ENCODE results near the gene ARL8A. TPM values are rescaled to one million over a fixed set of nuclear protein-coding genes. Genes with fewer than 3 reads are reported as not detected.
"Not testable (repeated sequence)": the region's sequence is repeated elsewhere in the genome, so short reads cannot be mapped to it uniquely, and the experiment has no call there.

Gene ARL8A
- 64.6 TPM for total RNA-seq
- long read RNA-seq, transcript ARL8A-201 (7 exons, 1,793 nt), result major isoform, 23 of 26 reads
- long read RNA-seq, partial matches to known transcripts, result 1 of 26 reads
- long read RNA-seq, other reads (novel, unspliced or antisense), result 2 of 26 reads

- intact Hi-C loops (cut with DNase I), result no loop called here
- DNase-seq (ENCODE audit: missing footprints), result peak; percentile 91
- ATAC-seq, result peak; percentile 80
These were observed at the start of gene ARL8A for GRCh38 chr1:202144402-202145067. Gene ARL8A (minus strand): TSS chr1:202144737. CDS start chr1:202144572, 165 bp downstream.

DNA sequence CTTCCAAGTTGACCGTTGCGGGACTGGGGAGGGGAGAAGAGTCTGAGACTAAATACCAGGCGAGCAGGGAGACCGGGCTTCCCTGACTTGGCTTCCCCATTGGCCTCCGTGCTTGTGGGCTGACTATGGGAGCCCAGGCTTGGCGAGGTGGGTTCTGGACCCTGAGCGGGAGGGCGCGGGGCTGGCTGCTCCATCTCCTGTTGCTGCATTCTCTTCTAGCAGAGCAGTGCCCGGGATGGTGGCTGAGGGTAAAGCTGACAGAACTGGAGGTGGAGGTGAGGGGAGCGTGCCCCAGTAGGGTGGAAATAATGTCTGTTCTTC, 49.8 kb upstream of the ARL8A start:
- no peak for ATAC-seq
- no peak for DNase-seq (ENCODE audit: missing footprints)

DNA sequence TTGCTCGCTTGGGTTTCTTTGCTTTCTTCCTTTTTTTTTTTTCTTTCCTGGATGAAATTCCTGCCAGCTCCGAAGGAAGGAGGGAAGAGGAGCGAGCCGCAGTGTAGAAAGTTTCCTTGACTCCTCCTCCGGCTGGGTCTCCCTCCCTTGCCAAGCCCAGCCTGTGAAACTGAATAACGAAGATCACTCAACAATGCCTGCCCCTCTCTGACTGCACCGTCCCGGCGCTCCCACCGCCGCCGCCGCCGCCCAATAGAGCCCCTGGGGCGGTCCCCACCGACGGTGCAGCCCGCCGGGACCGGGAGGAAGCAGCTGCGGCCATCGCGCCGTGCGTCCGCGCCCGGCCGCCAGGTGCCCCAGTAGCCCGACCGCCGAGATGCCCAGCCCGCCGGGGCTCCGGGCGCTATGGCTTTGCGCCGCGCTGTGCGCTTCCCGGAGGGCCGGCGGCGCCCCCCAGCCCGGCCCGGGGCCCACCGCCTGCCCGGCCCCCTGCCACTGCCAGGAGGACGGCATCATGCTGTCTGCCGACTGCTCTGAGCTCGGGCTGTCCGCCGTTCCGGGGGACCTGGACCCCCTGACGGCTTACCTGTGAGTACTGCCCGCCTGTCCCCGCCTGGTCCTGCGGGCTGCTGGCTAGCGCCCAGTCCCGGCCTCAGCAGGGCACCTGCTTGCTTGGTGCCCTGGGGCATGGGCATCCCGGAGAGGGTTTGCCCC, 49.2 kb upstream of the ARL8A start, which contains the start of gene LGR6:
LGR6 (plus strand) TSS at position 186 of the 714 bp plus-strand sequence; CDS start at position 377, 191 bp downstream.
- ATAC-seq, result peak; percentile 11
- intact Hi-C loops (cut with DNase I), result loop anchor here (1.0 kb wide), 1 partner anchor 122 kb away; no protein-coding TSS in a partner anchor
- no peak for DNase-seq (ENCODE audit: missing footprints)

More for the DNA sequence above, 49.8 kb upstream of the ARL8A start:
- intact Hi-C loops (cut with DNase I), result no loop called here

DNA sequence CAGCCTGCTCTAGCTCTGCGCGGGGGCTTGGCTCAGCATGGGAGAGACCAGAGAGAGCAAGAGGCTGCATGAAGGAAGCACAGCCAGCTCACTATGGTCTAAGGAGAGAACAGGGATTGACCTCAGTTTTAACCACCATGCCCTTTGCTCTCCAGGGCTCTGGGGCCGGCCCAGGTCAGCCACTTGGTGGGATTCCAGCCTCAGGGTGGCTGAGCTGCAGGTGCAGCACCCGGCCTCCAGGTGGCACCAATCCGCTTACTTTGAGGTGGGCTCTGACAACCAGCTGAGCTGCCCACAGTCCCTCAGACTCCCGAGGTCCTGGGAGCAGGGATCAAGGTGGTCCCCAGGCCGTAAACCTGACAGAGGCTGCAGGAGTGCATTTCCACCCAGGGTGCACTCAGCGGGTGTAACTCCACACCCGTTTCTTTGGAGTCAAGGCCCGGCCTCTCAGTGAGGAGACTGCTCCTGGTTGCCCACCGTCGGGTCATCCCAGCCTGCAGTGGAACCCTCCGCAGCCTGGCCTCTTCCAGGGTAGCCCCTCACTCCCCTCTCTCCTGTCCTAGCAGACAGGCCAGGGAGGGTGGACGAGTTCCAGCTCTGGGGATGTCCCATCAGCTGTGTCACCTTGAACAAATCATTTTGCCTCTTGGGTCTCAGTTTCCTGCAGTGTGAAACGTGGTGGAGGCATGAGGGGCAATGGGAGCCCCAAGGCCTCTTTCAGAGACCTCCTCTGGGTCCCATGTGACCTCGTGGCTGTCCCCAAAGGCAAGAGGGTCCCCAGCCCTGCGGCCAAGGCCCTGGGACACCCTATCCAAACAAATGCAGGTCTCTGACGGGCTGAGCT, 48.5 kb upstream of the ARL8A start:
- no peak for DNase-seq (ENCODE audit: missing footprints)
- peak; percentile 73 for ATAC-seq
- intact Hi-C loops (cut with DNase I), result loop anchor here (1.0 kb wide), 1 partner anchor 122 kb away; no protein-coding TSS in a partner anchor

GRCh38 chr1:202191391-202191790, 46.9 kb upstream of the ARL8A start:
- DNase-seq (ENCODE audit: missing footprints); intact Hi-C loops (cut with DNase I); ATAC-seq: not testable (repeated sequence)

DNA sequence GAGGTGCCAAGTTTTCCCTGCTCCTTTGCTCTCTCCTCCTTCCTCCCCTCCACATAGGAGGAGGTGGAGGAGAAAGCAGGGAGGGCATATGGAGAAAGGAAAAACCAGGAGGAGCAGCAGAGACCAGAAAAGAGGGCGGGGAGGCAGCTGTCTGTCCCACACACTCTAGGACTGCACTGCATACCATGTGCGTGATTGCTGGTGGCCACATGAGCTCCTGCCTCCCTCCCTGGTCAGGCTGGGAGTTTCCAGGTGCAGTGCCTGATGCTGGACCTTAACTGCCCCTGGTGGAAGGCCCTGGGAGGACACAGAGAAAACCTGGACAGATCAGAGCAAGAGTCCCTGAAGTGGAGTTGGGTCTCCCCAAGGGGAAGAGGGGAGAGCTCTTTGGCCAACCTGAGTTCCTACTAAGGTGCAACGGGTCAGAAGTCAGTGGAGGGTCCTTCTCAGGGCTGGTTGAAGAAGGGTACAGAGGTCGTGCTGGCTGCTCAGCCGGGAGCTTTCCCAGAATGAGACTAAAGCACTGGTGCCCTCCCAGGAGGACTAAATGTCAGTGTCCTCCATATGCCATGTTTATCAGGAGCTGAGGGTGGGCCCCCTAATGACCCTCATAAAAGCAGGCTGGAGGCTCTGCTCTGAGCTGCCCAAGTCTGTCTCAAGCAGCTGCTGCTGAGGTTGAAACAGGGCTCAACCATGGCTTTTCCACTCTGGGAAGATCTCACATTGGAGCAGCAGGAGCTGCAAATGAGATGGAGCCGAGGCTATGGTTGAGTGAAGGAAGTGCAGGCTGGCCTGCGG, 45.6 kb upstream of the ARL8A start:
- DNase-seq (ENCODE audit: missing footprints), result no peak
- no peak for ATAC-seq
- intact Hi-C loops (cut with DNase I), result loop anchor here (2.0 kb wide), 1 partner anchor 529 kb away; no protein-coding TSS in a partner anchor

DNA sequence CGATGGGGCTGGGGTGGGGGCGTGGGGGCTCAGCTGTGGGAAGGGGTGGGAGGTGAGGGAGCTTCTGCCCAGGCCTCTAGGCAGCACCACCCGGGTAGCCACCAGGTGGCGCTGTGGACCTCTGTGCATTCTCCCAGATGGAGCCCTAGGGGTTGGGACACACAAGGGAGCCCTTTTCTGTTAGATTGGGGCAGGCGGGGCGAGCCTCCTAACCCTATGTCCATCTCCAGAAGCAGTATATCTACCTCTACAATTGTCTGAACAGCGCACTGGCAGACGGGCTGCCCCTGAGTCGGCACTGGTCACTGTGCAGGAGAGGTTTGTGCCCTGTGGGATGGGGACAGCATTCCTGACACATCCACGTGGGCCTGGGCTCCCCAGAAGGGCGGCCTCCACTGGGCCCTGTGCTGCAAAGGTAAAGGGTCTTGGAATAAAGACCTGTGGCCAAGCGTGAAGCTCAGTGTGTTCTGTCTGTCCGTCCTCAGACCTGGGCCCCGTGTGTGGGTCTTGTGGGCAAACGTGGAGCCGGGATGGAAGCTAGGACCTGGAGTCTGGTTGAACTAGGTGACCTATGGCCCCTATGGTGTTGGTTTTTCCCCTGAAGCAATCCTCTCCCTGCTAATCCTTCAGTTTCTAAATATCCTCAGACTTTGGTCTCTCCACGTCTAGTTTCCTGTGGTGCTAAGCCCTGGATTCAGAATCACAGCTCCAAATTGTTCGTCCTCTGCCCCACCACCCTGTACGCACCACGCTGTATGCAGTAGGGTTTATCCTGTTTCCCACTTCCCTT, 44.7 kb upstream of the ARL8A start:
- intact Hi-C loops (cut with DNase I), result loop anchor here (2.0 kb wide), 1 partner anchor 530 kb away; no protein-coding TSS in a partner anchor
- DNase-seq (ENCODE audit: missing footprints), result peak; percentile 85
- ATAC-seq, result peak; percentile 45

- intact Hi-C loops (cut with DNase I), result loop anchor here (2.0 kb wide), 1 partner anchor 531 kb away; no protein-coding TSS in a partner anchor
These were observed 43.3 kb upstream of the ARL8A start for GRCh38 chr1:202187697-202188407.

DNA sequence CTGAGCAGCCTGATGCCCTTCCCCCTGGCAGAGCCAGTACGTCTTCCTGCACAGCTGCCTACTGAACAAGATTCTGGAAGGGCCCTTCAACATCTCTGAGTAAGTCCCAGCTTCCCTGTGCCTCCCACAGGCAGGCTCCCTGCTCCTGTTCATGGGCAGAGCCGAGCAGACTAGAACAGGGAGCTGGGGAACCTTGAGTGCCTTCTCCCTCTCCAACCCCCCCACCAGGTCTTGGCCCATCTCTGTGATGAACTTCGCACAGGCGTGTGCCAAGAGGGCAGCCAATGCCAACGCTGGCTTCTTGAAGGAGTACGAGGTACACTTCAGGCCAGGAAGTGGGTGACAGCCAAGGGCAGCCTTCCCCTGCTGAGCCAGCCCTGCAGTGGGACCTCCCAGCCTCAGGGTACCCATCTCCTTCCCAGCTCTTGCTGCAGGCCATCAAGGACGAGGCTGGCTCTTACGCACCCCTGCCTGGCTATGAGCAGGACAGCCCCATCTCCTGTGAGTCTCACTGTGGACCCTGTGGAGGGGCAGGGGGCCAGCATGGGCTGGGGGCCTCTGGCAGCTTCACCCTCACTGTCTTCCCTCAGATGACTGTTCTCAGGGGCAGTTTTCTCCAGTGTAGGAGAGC, 42.6 kb upstream of the ARL8A start:
- ATAC-seq, result no peak
- no peak for DNase-seq (ENCODE audit: missing footprints)
- intact Hi-C loops (cut with DNase I), result no loop called here

More at GRCh38 chr1:202187697-202188407, 43.3 kb upstream of the ARL8A start:
- ATAC-seq, result no peak
- no peak for DNase-seq (ENCODE audit: missing footprints)

GRCh38 chr1:202186327-202186726, 41.8 kb upstream of the ARL8A start:
- DNase-seq (ENCODE audit: missing footprints) (no peak), ATAC-seq (no peak)
- intact Hi-C loops (cut with DNase I), result no loop called here

GRCh38 chr1:202184750-202185460, 40.4 kb upstream of the ARL8A start:
- intact Hi-C loops (cut with DNase I), result no loop called here

GRCh38 chr1:202182040-202182877, 37.7 kb upstream of the ARL8A start:
- intact Hi-C loops (cut with DNase I), result no loop called here
- ATAC-seq, result no peak
- DNase-seq (ENCODE audit: missing footprints), result no peak

More at GRCh38 chr1:202184750-202185460, 40.4 kb upstream of the ARL8A start:
- peak; percentile 93 for DNase-seq (ENCODE audit: missing footprints)
- ATAC-seq, result peak; percentile 61

DNA sequence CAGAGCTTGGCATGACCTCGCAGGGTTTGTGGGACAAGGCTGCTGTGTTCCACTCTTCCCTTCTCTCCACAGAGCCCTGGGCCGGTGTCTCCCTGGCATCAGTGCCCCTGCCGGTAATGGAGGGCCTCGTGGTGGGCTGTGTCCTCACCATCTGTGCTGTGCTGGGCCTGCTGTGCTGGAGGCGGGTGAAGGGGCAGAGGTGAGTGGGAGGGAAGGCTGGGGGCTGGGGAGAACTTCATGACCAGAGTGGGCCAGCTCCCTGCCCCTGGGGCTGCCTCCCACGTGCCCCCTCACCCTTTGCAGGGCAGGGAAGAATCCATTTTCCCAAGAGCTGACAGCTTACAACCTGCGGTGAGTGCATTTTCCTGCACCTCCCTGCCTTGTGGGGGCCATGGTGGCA, 37.0 kb upstream of the ARL8A start:
- no peak for DNase-seq (ENCODE audit: missing footprints)
- ATAC-seq, result no peak
- intact Hi-C loops (cut with DNase I), result no loop called here

DNA sequence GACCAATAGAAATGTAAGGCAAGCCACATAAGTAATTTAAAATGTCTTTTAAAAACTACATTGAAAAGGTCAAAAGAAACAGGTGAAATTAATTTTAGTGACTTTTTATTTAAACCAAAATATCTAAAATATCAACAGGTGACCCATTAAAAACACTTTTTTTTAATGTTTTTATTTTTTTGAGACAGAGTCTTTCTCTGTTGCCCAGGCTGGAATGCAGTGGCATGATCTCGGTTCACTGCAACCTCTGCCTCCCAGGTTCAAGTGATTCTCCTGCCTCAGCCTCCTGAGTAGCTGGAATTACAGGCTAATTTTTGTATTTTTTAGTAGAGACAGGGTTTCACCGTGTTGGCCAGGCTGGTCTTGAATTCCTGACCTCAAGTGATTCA, 36.2 kb upstream of the ARL8A start:
- intact Hi-C loops (cut with DNase I); DNase-seq (ENCODE audit: missing footprints); ATAC-seq: not testable (repeated sequence)
